Measurements from ENCODE around the gene WDFY2.

GRCh38 chr13:51768976-51769375 is 184.7 kb downstream of the WDFY2 start:
- no peak for TF ChIP-seq CTCF (IDR thresholded peaks at IDR 0.05)
- no peak for TF ChIP-seq TEAD4 (CRISPR knock-in tag; IDR thresholded peaks at IDR 0.05)
- TF ChIP-seq TCF7 (CRISPR knock-in tag; IDR thresholded peaks at IDR 0.05; ENCODE audit: low read depth) = no peak
- TF ChIP-seq ZNF512 (CRISPR knock-in tag; IDR thresholded peaks at IDR 0.05; ENCODE audit: borderline replicate concordance) = no peak
- TF ChIP-seq USF2 (CRISPR knock-in tag; IDR thresholded peaks at IDR 0.05) = no peak
- TF ChIP-seq ZNF416 (CRISPR knock-in tag; IDR thresholded peaks at IDR 0.05) = no peak
- no peak for TF ChIP-seq NFYB (CRISPR knock-in tag; conservative IDR thresholded peaks at IDR 0.05; ENCODE audit: low read depth)
- TF ChIP-seq CREB1 (CRISPR knock-in tag; IDR thresholded peaks at IDR 0.05) = no peak
- TF ChIP-seq GABPB1 (CRISPR knock-in tag; IDR thresholded peaks at IDR 0.05) = no peak

Measured in WTC11 (cell line).